H1 (cell line): Measurements from ENCODE around the gene PDLIM4. TPM values are rescaled to one million over a fixed set of nuclear protein-coding genes. Genes with fewer than 3 reads are reported as not detected.

Experiments used
- RBBP5 ChIP-seq: IDR thresholded peaks from 2 replicates; pipeline ENCODE4 v1.7.1; 2012; ENCODE audit warnings: low read depth, mild to moderate bottlenecking, inconsistent platforms, low read length, moderate library complexity, borderline replicate concordance
- polyA plus RNA-seq, 7 experiments: library from polyadenylated mRNA; depleted of rRNA in 3 of 7; stranded (reverse) in 5 of 7; unstranded in 2 of 7; fragments of >200 nt in 5 of 7; fragments of 200-250 nt in 2 of 7; gene quantifications; 1 replicate in 5 of 7; 2 replicates in 1 of 7; 4 replicates in 1 of 7; pipeline versions ENCODE4 v1.2.1 to v1.2.3, GENCODE V29; 2011 to 2013; ENCODE audit warnings: missing spikeins in 2 of 7, mixed read lengths in 2 of 7
- total RNA-seq: library from RNA; stranded (reverse); fragmentation: NEBNext Ultra II Directional; extraction: Animal tissue kit (Norgen Biotek cat#: 25700); gene quantifications from 2 replicates; pipeline ENCODE4 v1.2.1, GENCODE V29; 2021
- TF ChIP-seq, protein P1 (sequence below): IDR thresholded peaks from 2 replicates; pipeline ENCODE4 v1.6.1; 2012; ENCODE audit warnings: low read length, inconsistent platforms

PDLIM4 gene
- total and polyA plus RNA-seq, 2 of the 8 experiments (the other 6 are each of a cell fraction or from before 2014, with no cell fraction given) = 10.7 to 29.1 TPM

DNA sequence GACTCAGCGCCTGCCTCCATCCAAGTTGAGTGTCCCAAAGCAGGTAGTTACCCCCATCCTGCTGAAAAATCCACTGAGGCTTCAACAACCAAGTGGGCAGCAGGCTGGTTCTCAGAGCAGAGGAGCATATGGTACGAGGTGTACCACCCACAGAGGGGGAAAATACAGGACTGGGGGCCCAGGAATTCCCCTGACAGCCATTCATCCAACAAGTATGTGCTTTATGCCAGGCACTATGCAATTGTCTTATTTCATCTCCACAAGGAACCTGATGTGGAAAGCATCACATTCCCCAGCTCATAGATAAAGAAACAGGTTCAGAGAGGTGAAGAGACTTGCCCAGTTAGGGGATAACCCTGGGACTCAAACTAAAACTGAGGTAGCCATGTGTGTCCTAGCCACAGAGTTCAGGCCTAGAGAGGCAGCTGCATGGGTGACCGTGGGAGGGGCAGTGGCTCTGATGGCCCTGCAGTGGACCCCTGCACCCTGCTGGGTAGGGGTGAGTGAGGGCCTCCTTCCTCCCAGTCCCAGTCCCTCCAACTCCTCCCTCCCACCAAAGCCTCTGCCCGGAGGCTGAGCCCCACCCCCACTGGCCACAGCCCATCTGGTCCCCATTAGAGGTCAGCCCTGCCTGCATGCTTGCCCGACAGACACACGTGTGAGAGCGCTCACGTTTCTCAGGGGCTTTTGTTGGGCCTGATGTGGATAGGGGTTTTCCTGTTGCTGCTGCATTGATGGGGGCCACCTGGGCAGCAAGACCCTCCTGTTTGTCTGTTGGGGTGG is 11.5 kb downstream of the PDLIM4 start (continued):
- TF ChIP-seq, protein P1, sequence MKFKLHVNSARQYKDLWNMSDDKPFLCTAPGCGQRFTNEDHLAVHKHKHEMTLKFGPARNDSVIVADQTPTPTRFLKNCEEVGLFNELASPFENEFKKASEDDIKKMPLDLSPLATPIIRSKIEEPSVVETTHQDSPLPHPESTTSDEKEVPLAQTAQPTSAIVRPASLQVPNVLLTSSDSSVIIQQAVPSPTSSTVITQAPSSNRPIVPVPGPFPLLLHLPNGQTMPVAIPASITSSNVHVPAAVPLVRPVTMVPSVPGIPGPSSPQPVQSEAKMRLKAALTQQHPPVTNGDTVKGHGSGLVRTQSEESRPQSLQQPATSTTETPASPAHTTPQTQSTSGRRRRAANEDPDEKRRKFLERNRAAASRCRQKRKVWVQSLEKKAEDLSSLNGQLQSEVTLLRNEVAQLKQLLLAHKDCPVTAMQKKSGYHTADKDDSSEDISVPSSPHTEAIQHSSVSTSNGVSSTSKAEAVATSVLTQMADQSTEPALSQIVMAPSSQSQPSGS = no peak
- no peak for TF ChIP-seq RBBP5
